ENCODE data around the gene LDAH.

Gene LDAH

DNA sequence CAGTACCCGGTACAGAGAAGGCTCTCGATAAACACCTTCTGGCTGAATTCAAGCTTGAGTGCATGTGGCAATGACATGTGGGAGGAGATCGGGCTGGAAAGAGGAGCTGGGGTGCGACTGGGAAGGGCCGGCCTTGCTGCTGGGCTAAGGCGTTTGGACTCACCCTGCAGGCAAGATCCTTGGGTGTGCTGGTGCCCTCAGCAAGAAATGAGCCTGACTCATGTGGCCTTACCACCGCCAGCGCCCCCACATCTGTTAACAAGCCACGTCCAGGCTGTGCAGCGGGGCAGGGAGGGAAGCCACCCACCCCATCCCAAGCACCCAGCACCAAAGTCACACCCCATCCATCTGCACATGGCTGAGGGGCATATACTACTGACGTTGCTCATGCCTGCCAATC lies 173.3 kb downstream of the LDAH start:
- no peak for DNase-seq

GRCh38 chr2:20648831-20649230 lies 174.1 kb downstream of the LDAH start:
- DNase-seq: no peak

GRCh38 chr2:20648206-20648605 lies 174.7 kb downstream of the LDAH start:
- DNase-seq: no peak

GRCh38 chr2:20647738-20648137 lies 175.2 kb downstream of the LDAH start:
- no peak for DNase-seq

- DNase-seq: no peak
These were observed 175.7 kb downstream of the LDAH start for GRCh38 chr2:20647211-20647610.

DNA sequence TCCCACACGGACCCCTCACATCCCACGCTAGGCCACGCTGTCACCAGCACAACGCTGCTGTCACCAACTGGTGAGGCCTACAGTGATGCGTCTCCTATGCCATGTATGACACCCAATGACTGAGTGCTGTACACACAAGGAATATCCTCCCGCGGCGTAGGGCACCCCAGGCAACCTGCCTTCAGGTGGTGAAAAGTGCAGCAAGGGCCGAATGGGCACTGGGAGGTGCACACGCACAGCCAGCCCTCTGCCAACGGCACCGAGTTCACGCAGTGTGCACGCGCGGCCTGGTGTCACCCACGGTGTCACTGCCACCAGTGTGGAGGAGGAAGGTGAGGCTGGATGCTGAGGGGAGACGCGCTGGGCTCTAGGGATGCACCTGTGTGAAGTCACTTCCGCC lies 176.5 kb downstream of the LDAH start:
- DNase-seq: no peak

- DNase-seq: no peak
These were observed 177.1 kb downstream of the LDAH start for GRCh38 chr2:20645761-20646160.

DNA sequence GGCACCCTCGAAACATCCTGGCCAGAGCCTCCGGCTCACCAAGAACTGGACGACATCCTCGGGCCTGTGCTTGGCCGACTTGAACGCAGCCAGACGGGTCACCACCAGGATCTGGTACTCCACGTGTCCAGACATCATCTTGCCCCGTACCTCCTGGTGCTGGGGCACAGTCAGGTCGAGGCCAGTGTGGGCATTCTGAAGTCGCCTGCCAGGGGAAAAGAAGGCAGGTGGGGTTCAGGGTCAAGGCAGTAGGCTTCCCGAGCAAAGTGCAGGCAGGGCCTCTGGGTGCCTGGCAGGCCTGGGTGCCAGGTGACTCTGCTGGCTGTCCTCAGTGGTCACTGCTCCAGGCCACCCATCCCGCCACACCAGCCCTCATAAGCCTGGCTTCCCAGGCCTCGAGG lies 177.6 kb downstream of the LDAH start:
- DNase-seq: no peak

- DNase-seq: no peak
These were observed 179.1 kb downstream of the LDAH start for GRCh38 chr2:20643826-20644225.

- no peak for DNase-seq
These were observed 179.8 kb downstream of the LDAH start for GRCh38 chr2:20643060-20643459.

- peak; percentile 74 for DNase-seq
These were observed 180.6 kb downstream of the LDAH start for GRCh38 chr2:20642055-20642971.

DNA sequence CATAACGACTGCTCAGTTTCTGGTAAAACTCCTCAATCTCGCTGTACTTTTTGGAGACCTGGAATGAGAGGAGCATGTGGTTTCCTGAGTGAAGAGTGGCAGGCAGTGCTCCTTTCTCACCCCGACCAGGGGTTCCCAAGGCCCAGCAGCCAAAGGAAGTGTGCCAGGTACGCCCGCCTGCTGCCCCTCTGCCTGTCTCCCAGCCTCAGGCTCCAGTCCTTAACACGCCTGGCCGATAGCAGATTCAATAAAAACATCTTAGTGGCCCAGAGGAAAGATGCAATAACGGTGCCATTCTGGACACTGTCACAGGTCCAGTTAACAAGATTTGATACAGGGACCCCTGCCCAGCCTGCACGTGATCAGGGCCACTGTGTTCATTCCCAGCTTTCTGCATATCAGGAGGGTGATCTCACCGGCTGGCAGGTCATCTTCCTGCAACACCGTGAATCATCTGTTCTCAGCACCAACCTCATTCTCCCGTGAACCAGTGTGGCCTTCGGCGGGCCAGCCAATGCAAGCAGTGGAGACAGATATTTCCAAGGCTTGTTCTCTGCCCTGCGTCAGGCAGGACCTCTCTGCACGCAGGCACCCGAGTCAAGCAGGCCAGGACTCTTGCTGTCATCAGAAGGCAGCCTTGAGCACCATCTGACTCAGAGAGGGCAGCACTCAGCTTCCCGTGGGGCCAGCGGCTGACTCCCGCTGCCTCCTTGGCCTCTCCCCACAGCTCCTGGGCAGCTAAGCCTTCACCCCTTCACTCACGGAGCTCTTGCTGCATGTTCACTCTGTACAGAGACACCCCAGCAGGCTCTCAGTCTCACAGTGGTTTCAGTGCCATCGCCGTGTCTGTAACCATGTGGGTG lies 181.5 kb downstream of the LDAH start:
- DNase-seq: no peak

- DNase-seq: no peak
These were observed 182.3 kb downstream of the LDAH start for GRCh38 chr2:20640411-20641122.

- no peak for DNase-seq
These were observed 184.1 kb downstream of the LDAH start for GRCh38 chr2:20638646-20639430.

- no peak for DNase-seq
These were observed 184.9 kb downstream of the LDAH start for GRCh38 chr2:20638014-20638413.

DNA sequence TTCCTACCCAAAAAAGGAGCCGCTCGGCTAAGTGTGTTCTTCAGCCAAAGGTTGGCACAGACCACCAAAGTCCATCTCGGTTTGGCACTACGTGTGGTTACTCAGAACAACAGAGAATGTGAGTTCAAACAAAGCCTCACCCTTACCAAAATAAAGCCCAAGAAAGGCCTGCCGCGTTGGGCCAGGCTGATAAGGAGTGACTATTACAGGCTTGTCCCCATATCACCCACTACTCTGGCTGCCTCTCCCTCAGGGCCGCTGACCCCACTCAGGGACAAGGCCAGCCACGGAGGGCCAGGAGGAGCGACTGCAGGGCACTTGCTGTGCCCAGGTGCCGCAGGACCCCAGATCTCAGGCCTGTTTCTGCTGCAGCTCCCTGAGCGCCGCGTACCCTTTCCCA lies 185.8 kb downstream of the LDAH start:
- DNase-seq: no peak

GRCh38 chr2:20635675-20636584 lies 187.0 kb downstream of the LDAH start:
- peak; percentile 52 for DNase-seq

- no peak for DNase-seq
These were observed 187.8 kb downstream of the LDAH start for GRCh38 chr2:20635113-20635510.

- no peak for DNase-seq
These were observed 188.3 kb downstream of the LDAH start for GRCh38 chr2:20634507-20635112.

All from stimulated activated CD4-positive, alpha-beta T cell treated with anti-CD3 and anti-CD28 coated beads, Interleukin-1b, Interleukin-23, amount 100 ng/mL, for 48 hours (primary cell).